NCI-H2081 (cell line): ENCODE measurements around the gene GFOD2.
"Not testable (repeated sequence)": the region's sequence is repeated elsewhere in the genome, so short reads cannot be mapped to it uniquely, and the experiment has no call there.

Experiments used
- DNase-seq, 2 experiments: peaks; one replicate each; lab custom pipeline; 2025; lab: John Stamatoyannopoulos, UW

The GFOD2 gene, protein sequence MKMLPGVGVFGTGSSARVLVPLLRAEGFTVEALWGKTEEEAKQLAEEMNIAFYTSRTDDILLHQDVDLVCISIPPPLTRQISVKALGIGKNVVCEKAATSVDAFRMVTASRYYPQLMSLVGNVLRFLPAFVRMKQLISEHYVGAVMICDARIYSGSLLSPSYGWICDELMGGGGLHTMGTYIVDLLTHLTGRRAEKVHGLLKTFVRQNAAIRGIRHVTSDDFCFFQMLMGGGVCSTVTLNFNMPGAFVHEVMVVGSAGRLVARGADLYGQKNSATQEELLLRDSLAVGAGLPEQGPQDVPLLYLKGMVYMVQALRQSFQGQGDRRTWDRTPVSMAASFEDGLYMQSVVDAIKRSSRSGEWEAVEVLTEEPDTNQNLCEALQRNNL

GRCh38 chr16:67719048-67719777, at the start of gene GFOD2:
Gene GFOD2 (minus strand): TSS chr16:67719316. CDS start chr16:67685715, 33,601 bp downstream.
- DNase-seq: peak; percentile 89 to 90

GRCh38 chr16:67767953-67768352, 48.8 kb upstream of the GFOD2 start:
- DNase-seq: no peak

DNA sequence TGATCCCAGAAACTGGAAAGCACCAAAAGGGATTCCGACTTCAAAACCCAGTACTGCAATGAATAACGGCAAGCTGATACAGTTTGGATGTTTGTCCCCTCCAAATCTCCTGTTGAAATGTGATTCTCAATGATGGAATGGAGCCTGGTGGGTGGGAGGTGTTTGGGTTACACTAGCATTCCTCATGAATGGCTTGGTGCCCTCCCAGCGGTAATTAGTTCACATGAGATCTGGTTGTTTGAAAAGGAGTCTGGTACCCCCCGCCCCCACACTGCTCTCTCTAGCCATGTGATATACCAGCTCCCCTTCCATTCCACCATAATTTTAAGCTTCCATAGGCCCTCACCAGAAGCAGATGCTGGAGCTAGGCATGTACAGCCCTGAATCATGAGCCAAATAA, 47.2 kb upstream of the GFOD2 start:
- no peak for DNase-seq

- no peak for DNase-seq
Observed at GRCh38 chr16:67764158-67764667, 45.1 kb upstream of the GFOD2 start.

- no peak for DNase-seq
Observed at GRCh38 chr16:67763066-67763465, 44.0 kb upstream of the GFOD2 start.

DNA sequence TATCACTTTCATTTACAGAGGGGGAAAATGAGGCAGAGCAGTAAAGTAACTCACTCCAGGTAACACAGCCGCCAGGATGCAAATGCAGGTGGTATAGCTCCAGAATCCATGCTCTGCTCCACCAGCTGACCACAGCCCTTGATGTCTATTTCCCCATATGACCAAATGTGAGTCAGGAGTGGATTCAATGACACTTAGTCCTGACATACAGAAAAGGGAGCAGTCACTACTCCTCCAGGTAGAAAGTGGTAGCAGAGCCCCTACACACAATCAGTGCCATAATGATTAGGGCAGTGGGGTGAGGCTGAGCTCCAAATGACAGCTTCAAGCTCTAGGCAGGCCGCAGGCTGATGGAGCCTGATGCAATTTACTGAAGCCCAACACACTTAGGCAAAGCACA, 43.3 kb upstream of the GFOD2 start:
- no peak for DNase-seq

- no peak for DNase-seq
Observed at GRCh38 chr16:67761924-67762323, 42.8 kb upstream of the GFOD2 start.

GRCh38 chr16:67760956-67761230, 41.8 kb upstream of the GFOD2 start:
- no peak for DNase-seq

DNA sequence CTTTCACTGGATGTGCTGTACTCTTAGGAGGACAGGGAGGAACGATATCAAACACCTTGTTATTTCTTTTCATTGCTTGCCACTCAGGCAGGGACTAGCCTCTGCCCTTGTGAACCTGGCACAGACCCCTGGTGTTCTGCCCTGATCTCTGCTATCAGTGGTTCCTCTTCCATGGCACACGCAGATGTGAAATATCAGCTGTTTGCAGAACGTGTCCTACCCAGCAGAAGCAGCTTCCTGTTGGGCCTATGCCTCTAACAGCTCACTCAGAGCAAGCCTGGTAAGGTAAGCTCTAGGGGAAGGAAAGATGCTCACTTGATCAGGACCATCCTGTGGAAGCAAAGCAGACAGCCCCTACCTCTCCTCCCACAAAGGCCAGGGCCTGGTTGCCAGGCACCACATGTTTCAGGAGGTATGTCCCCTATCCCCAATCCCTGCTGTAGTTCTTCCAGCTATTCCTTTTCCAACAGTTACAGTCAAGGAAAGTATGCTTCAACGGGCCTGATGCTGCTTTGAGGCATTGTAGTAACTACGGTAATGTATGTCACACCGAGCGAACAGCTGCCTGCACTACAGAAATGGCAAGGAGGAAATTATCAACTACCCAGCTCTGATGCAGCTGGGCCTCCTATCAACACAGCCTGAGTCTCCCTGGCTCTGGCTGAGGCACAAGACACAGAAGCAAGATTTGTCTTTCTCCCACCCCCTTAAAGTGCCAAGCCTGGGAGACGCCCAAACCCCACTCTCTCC, 41.3 kb upstream of the GFOD2 start:
- DNase-seq: no peak

DNA sequence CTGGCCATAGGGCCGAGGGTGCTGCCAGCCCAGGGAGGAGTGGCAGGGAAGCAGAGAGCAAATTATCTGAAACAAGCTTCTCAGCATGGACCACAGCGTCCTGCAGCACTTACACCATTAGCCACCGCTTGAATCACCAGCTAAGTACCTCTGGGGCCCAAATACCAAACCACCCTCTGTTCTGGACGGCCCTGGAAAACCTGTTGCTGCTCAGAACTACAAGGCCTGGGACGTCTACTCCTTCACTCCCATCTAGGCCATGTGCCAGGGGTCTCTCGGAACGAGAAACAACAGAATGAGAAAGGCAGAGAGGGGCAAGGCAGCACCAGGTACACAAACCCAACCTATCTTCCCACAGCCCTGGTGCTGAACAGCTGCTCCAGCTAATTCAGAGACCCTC, 39.9 kb upstream of the GFOD2 start:
- DNase-seq: no peak

GRCh38 chr16:67758006-67758405, 38.9 kb upstream of the GFOD2 start:
- no peak for DNase-seq

DNA sequence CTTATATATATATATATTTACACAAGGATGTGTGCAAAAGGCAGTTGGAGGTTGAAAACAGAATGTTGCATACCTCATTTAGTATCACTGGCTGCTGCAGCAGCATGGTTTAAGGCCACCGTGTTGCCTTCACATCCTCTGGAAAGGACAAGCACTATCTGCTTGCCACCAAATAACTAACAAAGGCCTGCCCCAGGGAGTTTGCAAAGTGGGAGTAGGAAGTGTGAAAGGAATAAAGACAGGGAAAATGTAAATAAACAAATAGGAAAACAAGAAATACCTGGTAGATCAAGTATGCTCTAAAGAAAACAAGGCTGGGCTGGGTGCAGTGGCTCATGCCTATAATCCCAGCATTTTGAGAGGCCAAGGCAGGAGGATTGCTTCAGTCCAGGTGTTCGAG, 33.5 kb upstream of the GFOD2 start:
- DNase-seq: no peak

DNA sequence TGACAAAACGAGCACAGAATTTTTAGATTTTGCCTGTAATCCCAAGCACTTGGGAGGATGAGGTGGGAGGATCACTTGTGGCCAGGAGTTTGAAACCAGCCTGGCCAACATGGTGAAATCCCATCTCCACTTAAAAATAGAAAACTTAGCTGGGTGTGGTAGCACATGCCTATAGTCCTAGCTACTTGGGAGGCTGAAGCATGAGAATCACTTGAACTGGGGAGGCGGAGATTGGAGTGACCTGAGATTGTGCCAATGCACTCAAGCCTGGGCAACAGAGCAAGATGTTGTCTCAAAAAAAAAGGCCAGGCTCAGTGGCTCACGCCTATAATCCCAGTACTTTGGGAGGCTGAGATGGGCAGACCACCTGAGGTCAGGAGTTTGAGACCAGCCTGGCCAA, 32.2 kb upstream of the GFOD2 start:
- not testable (repeated sequence) for DNase-seq

GRCh38 chr16:67750466-67750865, 31.4 kb upstream of the GFOD2 start:
- DNase-seq: no peak

GRCh38 chr16:67749436-67750078, 30.4 kb upstream of the GFOD2 start:
- DNase-seq: no peak

- no peak for DNase-seq
Observed at GRCh38 chr16:67748834-67749233, 29.7 kb upstream of the GFOD2 start.

- DNase-seq: no peak
Observed at GRCh38 chr16:67746846-67747245, 27.7 kb upstream of the GFOD2 start.

- no peak for DNase-seq
Observed at GRCh38 chr16:67741118-67741517, 22.0 kb upstream of the GFOD2 start.

- no peak for DNase-seq
Observed at GRCh38 chr16:67740391-67740790, 21.3 kb upstream of the GFOD2 start.

DNA sequence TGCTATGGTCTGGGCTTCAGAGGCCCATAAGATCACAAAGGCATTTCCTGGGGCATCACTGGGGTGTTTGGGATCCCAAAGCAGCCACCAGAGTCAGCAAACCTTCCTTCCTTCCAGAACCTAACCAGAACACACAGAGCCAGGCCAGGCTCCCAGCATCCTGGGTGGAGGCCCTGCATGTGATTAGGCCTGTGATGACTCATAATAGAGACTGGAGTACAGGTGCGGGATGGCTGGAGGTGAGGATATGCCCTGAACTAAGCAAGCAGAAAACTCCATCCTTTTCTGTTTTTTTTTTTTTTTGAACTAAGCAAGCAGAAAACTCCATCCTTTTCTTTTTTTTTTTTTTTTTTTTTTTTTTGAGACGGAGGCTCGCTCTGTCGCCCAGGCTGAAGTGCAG, 17.7 kb upstream of the GFOD2 start:
- no peak for DNase-seq

- no peak for DNase-seq
Observed at GRCh38 chr16:67734731-67735201, 15.7 kb upstream of the GFOD2 start.
